ENCODE results near the gene RDH5.
A peak's percentile ranks its signal among the peaks of the same experiment; 100 is the strongest.

RDH5 gene

DNA sequence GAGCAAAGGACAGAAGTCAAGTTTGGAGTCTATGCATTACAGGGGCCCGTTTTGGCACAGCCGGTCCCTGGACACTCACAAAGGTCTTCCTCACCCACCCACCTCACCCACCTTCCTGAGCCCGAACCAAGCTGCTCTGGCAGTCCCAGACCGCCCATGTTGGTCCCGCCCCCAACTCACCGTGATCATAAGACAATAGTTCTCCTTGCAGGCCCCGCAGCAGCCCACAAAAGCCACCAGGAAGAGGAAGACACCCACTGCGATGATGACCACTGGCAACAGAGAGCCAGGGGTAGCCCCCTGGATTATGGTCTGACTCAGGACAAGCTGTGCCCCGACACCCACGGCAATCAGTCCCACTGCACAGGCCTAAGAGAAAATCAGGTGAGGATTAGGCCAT lies 6.8 kb downstream of the RDH5 start:
- no peak for TF ChIP-seq EGR1 (IDR thresholded peaks at IDR 0.05)
- no peak for TF ChIP-seq EP300 (IDR thresholded peaks at IDR 0.05; ENCODE audit: borderline replicate concordance)
- TF ChIP-seq ZBTB7A (IDR thresholded peaks at IDR 0.05; ENCODE audit: low read depth) = no peak
- TF ChIP-seq REST (IDR thresholded peaks at IDR 0.05; ENCODE audit: low read depth) = no peak
- no peak for TF ChIP-seq CREB1 (IDR thresholded peaks at IDR 0.05; ENCODE audit: low read depth)
- TF ChIP-seq, protein P1, sequence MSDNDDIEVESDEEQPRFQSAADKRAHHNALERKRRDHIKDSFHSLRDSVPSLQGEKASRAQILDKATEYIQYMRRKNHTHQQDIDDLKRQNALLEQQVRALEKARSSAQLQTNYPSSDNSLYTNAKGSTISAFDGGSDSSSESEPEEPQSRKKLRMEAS (IDR thresholded peaks at IDR 0.05) = no peak
- TF ChIP-seq USF1 (IDR thresholded peaks at IDR 0.05) = no peak
- TF ChIP-seq CEBPB (IDR thresholded peaks at IDR 0.05) = no peak
- no peak for TF ChIP-seq TEAD4 (IDR thresholded peaks at IDR 0.05)
- no peak for TF ChIP-seq RAD21 (IDR thresholded peaks at IDR 0.05; ENCODE audit: low read depth)

- TF ChIP-seq RAD21 (IDR thresholded peaks at IDR 0.05; ENCODE audit: low read depth) (no peak), NFIC (IDR thresholded peaks at IDR 0.05) (no peak), USF1 (IDR thresholded peaks at IDR 0.05) (no peak), CREB1 (IDR thresholded peaks at IDR 0.05; ENCODE audit: low read depth) (no peak), ZBTB7A (IDR thresholded peaks at IDR 0.05; ENCODE audit: low read depth) (no peak), YY1 (IDR thresholded peaks at IDR 0.05; ENCODE audit: low read depth) (no peak), EGR1 (IDR thresholded peaks at IDR 0.05) (no peak)
- TF ChIP-seq, protein P1 (IDR thresholded peaks at IDR 0.05) = no peak
Measured at GRCh38 chr12:55727643-55728185, 7.5 kb downstream of the RDH5 start.

- TF ChIP-seq TCF12 (IDR thresholded peaks at IDR 0.05; ENCODE audit: low read depth) = peak; percentile 11; the same call in 1 of the 2 replicates
- TF ChIP-seq, protein P1 (IDR thresholded peaks at IDR 0.05) = peak; percentile 49; the same call in 1 of the 2 replicates
- TF ChIP-seq ZBTB7A (IDR thresholded peaks at IDR 0.05; ENCODE audit: low read depth) = peak; percentile 94
- no peak for TF ChIP-seq CREB1 (IDR thresholded peaks at IDR 0.05; ENCODE audit: low read depth)
- TF ChIP-seq YY1 (IDR thresholded peaks at IDR 0.05; ENCODE audit: low read depth) = peak; percentile 85
- TF ChIP-seq REST (IDR thresholded peaks at IDR 0.05; ENCODE audit: low read depth) = no peak
- TF ChIP-seq CEBPB (IDR thresholded peaks at IDR 0.05) = 0 out of 2 replicates have a peak, but pooled peaks have one; percentile 20
- TF ChIP-seq FOXM1 (IDR thresholded peaks at IDR 0.05; ENCODE audit: borderline replicate concordance, low read depth) = no peak
- no peak for TF ChIP-seq TAF1 (IDR thresholded peaks at IDR 0.05; ENCODE audit: low read depth)
- TF ChIP-seq EGR1 (IDR thresholded peaks at IDR 0.05) = peak; percentile 38; the same call in 1 of the 2 replicates
Measured at GRCh38 chr12:55728186-55728938, 8.2 kb downstream of the RDH5 start.

DNA sequence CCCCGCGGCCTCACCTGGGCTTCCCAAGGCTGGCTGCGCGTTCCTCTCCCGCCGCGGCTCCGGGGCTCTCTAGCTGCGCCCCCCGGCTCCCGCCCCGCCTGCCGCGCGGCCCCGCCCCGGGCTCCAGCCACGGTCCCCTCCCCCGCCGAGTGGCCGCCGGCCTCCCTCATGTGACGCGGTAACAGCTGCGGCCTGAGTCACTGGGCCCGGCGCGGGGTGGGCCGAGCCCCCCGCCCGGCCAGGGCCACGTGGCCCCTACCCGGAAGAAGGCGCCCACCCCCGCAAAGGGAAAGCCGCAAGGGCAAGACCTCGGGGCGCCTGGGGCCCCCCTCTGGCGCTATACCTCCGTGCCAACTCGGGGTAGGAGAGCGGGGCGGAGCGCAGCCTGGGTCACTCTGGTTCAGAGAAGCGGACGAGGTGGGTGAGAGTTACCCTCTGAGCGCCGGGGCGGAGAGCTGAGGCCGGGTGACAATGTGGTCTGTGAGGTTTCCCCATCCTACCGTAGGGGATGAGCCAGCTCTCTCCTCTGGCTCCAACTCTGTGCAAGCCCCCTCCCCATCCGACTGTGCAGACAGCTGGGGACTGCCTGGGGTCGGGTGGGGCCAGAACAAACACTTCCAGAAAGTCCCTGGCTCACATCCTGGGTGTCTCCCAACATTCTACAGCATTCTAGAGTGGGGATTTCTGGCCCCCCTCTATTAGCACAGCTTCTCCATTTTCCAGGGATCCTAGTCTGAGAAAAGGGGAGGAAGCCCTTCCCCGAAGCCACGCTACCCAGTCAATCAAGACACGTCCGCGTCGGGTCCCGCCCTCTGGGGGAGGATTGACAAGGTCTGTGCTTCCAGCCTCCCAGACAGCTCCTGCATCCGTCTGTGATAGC lies 9.0 kb downstream of the RDH5 start, which contains the start of gene CD63:
TSS of gene CD63 (minus strand) at position 71 of the 880 bp plus-strand sequence. CDS start 668 bp downstream, outside the sequence.
- TF ChIP-seq YY1 (IDR thresholded peaks at IDR 0.05; ENCODE audit: low read depth) (peak; percentile 14; the same call in 1 of the 2 replicates), FOXM1 (IDR thresholded peaks at IDR 0.05; ENCODE audit: borderline replicate concordance, low read depth) (no peak), EGR1 (IDR thresholded peaks at IDR 0.05) (peak; percentile 97), TAF1 (IDR thresholded peaks at IDR 0.05; ENCODE audit: low read depth) (no peak; the same call in 1 of the 2 replicates), CREB1 (IDR thresholded peaks at IDR 0.05; ENCODE audit: low read depth) (peak; percentile 63), USF1 (IDR thresholded peaks at IDR 0.05) (peak; percentile 94), EP300 (IDR thresholded peaks at IDR 0.05; ENCODE audit: borderline replicate concordance) (peak; percentile 52; the same call in 1 of the 2 replicates), ZBTB7A (IDR thresholded peaks at IDR 0.05; ENCODE audit: low read depth) (peak; percentile 98), TCF12 (IDR thresholded peaks at IDR 0.05; ENCODE audit: low read depth) (peak; percentile 85; the same call in 1 of the 2 replicates), NFIC (IDR thresholded peaks at IDR 0.05) (peak; percentile 53; the same call in 1 of the 2 replicates), RAD21 (IDR thresholded peaks at IDR 0.05; ENCODE audit: low read depth) (no peak), REST (IDR thresholded peaks at IDR 0.05; ENCODE audit: low read depth) (no peak), TEAD4 (IDR thresholded peaks at IDR 0.05) (peak; percentile 42; the same call in 1 of the 2 replicates), CEBPB (IDR thresholded peaks at IDR 0.05) (peak; percentile 28; the same call in 1 of the 2 replicates)
- TF ChIP-seq, protein P1 (IDR thresholded peaks at IDR 0.05) = peak; percentile 91

Data from Ishikawa (cell line).